SH-SY5Y (cell line): ENCODE results near the gene CD164.

Source experiments
- GATA2 ChIP-seq: IDR thresholded peaks from 2 replicates; pipeline ENCODE4 v1.6.1; 2011; ENCODE audit warnings: mild to moderate bottlenecking, low read depth, low read length
- GATA3 ChIP-seq: IDR thresholded peaks from 2 replicates; pipeline ENCODE4 v1.6.1; 2011; ENCODE audit warnings: low read depth, mild to moderate bottlenecking, low read length, moderate library complexity

DNA sequence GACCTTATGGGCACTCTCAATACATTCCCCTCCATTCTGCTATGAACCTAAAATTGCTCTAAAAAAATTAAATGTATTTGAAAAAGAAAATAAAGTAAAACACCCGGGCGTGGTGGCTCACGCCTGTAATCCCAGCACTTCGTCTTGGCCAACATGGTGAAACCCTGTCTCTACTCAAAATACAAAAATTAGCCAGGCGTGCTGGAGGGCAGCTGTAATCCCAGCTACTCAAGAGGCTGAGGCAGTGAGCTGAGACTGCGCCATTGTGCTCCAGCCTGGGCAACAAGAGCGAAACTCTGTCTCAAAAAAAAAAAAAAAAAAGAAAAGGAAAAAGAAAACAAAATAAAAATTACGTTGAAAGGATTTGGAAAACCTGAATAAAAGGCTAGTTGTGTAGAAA lies 60.5 kb downstream of the CD164 start:
- no peak for TF ChIP-seq GATA2
- TF ChIP-seq GATA3, result no peak
